HCT116 (cell line): ENCODE measurements around the gene AMBP. TPM values are rescaled to one million over a fixed set of nuclear protein-coding genes. Genes with fewer than 3 reads are reported as not detected.

ENCODE experiments used
- ATAC-seq: fragments of 200-7000 bp; cut with Tn5 transposase; 2 replicates; pipeline ENCODE4 v1.9.1; 2020; ENCODE audit warnings: mild to moderate bottlenecking, moderate library complexity
- BruUV-seq: library from RNA; stranded (reverse); fragments of 400-500 nt; replicated peaks from 2 replicates; lab custom pipeline; 2021; lab: Mats Ljungman, UMichigan
- CTCF ChIA-PET: fragments of 300-600 bp; sonication (Branson Sonifier 250); formaldehyde crosslinking; loops from one replicate; lab custom pipeline; 2021; ENCODE audit warnings: antibody characterized with exemption; lab: Charles Lee
- POLR2A ChIA-PET: fragments of 300-600, 350-600 bp; sonication (Branson Sonifier 250); formaldehyde crosslinking; loops from one replicate; lab custom pipeline; 2021; ENCODE audit warnings: antibody characterized with exemption; lab: Charles Lee
- RAD21 ChIA-PET, 2 experiments: fragments of 300-600 bp; sonication (Branson Sonifier 250); formaldehyde crosslinking; loops; one replicate each; lab custom pipeline; 2023; ENCODE audit warnings: low total read pairs in 2 of 2; ENCODE audit not compliant: uncharacterized antibody in 2 of 2, unreplicated experiment in 2 of 2, low non-redundant PET in 1 of 2; lab: Charles Lee
- DNase-seq: peaks from one replicate; pipeline ENCODE4 v3.0.0-alpha.2; 2010; ENCODE audit warnings: low read depth, low spot score
- H2AFZ ChIP-seq: fragments of 200-600 bp; shearing (Covaris generic), sonication (generic); 2 replicates; pipeline ENCODE4 v1.6.1; 2017; ENCODE audit warnings: low read depth, mixed run types, mixed read lengths, antibody characterized with exemption, low read length; ENCODE audit not compliant: poor library complexity, severe bottlenecking
- H3K27ac ChIP-seq: 2 replicates; pipeline ENCODE4 v1.5.1; 2012; ENCODE audit warnings: low read depth, low read length
- H3K27me3 ChIP-seq: fragments of 200-600 bp; sonication (generic); 2 replicates; pipeline ENCODE4 v1.6.1; 2016; ENCODE audit warnings: mixed run types, low read length, mixed read lengths; ENCODE audit not compliant: insufficient read depth
- H3K36me3 ChIP-seq, 2 experiments: fragments of 200-500 bp in 1 of 2; fragments of 200-600 bp in 1 of 2; sonication (Bioruptor generic) in 1 of 2; sonication (generic) in 1 of 2; 2 replicates each; pipeline versions ENCODE4 v1.5.1 to v1.6.1; 2014 to 2016; ENCODE audit warnings: low read length in 2 of 2, inconsistent platforms in 1 of 2, mixed read lengths in 1 of 2, mixed run types in 1 of 2; ENCODE audit not compliant: insufficient read depth in 2 of 2, control insufficient read depth in 1 of 2
- H3K4me1 ChIP-seq, 2 experiments: fragments of 200-600 bp in 1 of 2; sonication (generic) in 1 of 2; 2 replicates each; pipeline versions ENCODE4 v1.5.1 to v1.6.1; 2012 to 2017; ENCODE audit warnings: low read length in 2 of 2, inconsistent platforms in 1 of 2, mild to moderate bottlenecking in 1 of 2, mixed read lengths in 1 of 2, mixed run types in 1 of 2, moderate library complexity in 1 of 2; ENCODE audit not compliant: insufficient read depth in 2 of 2, control insufficient read depth in 1 of 2
- H3K4me2 ChIP-seq: fragments of 200-600 bp; sonication (generic); 2 replicates; pipeline ENCODE4 v1.6.1; 2017; ENCODE audit warnings: mixed run types, low read length, mixed read lengths
- H3K4me3 ChIP-seq, 2 experiments: fragments of 200-600 bp in 1 of 2; sonication (generic) in 1 of 2; replicated peaks in 1 of 2; 2 replicates each; pipeline ENCODE4 v1.5.1; 2011 to 2016; ENCODE audit warnings: low read length in 2 of 2, control low read depth in 1 of 2, low read depth in 1 of 2, mild to moderate bottlenecking in 1 of 2, mixed read lengths in 1 of 2, mixed run types in 1 of 2
- H3K79me2 ChIP-seq: fragments of 200-600 bp; sonication (generic); 2 replicates; pipeline ENCODE4 v1.6.1; 2017; ENCODE audit warnings: mild to moderate bottlenecking, mixed run types, low read length, moderate library complexity, mixed read lengths; ENCODE audit not compliant: insufficient read depth
- H3K9ac ChIP-seq: fragments of 200-600 bp; sonication (generic); 2 replicates; pipeline ENCODE4 v1.6.1; 2016; ENCODE audit warnings: low read length, mixed read lengths
- H3K9me2 ChIP-seq: fragments of 200-600 bp; sonication (generic), shearing (Covaris generic); 2 replicates; pipeline ENCODE4 v1.6.1; 2017; ENCODE audit warnings: mixed run types, mild to moderate bottlenecking, moderate library complexity; ENCODE audit not compliant: insufficient read depth
- H3K9me3 ChIP-seq, 2 experiments: fragments of 200-500 bp in 1 of 2; fragments of 200-600 bp in 1 of 2; sonication (Bioruptor generic) in 1 of 2; sonication (generic) in 1 of 2; 2 replicates each; pipeline ENCODE4 v1.6.1; 2014 to 2017; ENCODE audit warnings: low read length in 2 of 2, mixed read lengths in 2 of 2, inconsistent platforms in 1 of 2, low read depth in 1 of 2, mild to moderate bottlenecking in 1 of 2, mixed run types in 1 of 2, moderate library complexity in 1 of 2; ENCODE audit not compliant: control insufficient read depth in 1 of 2, insufficient read depth in 1 of 2
- H4K20me1 ChIP-seq: fragments of 200-600 bp; sonication (generic), shearing (Covaris generic); 2 replicates; pipeline ENCODE4 v1.6.1; 2017; ENCODE audit warnings: mixed run types, mild to moderate bottlenecking, moderate library complexity; ENCODE audit not compliant: insufficient read depth
- CBX3 ChIP-seq: IDR thresholded peaks from 2 replicates; pipeline ENCODE4 v1.6.1; 2012; ENCODE audit warnings: low read depth
- CEBPB ChIP-seq: IDR thresholded peaks from 2 replicates; pipeline ENCODE4 v1.6.1; 2012; ENCODE audit warnings: low read depth
- EZH2 ChIP-seq: fragments of 200-600 bp; sonication (generic); IDR thresholded peaks from 2 replicates; pipeline ENCODE4 v1.6.1; 2017; ENCODE audit warnings: antibody characterized with exemption, mixed run types
- EZH2phosphoT487 ChIP-seq: fragments of 200-600 bp; IDR thresholded peaks from 2 replicates; pipeline ENCODE4 v1.6.1; 2018; ENCODE audit warnings: antibody characterized with exemption, borderline replicate concordance
- POLR2A ChIP-seq: IDR thresholded peaks from 2 replicates; pipeline ENCODE4 v1.7.0; 2011; ENCODE audit warnings: borderline replicate concordance; ENCODE audit not compliant: insufficient read depth, insufficient read length; ENCODE audit errors: extremely low read depth
- RAD21 ChIP-seq: IDR thresholded peaks from 2 replicates; pipeline ENCODE4 v1.6.1; 2012; ENCODE audit warnings: low read depth, mild to moderate bottlenecking
- SP1 ChIP-seq: IDR thresholded peaks from 2 replicates; pipeline ENCODE4 v1.6.1; 2012; ENCODE audit warnings: low read depth
- SRF ChIP-seq: IDR thresholded peaks from 2 replicates; pipeline ENCODE4 v1.6.1; 2012; ENCODE audit warnings: low read depth
- YY1 ChIP-seq: IDR thresholded peaks from 2 replicates; pipeline ENCODE4 v1.6.1; 2011; ENCODE audit warnings: low read length, low read depth, moderate library complexity, mild to moderate bottlenecking; ENCODE audit not compliant: insufficient replicate concordance; ENCODE audit errors: extremely low read depth
- ZNF274 ChIP-seq: fragments of 200-500 bp; sonication (Bioruptor generic); IDR thresholded peaks from 2 replicates; pipeline ENCODE4 v1.6.1; 2014; ENCODE audit warnings: mild to moderate bottlenecking, low read depth, low read length, inconsistent platforms
- intact Hi-C: fragments of 100-400 bp; cut with micrococcal nuclease; formaldehyde crosslinking; loops from 2 replicates; pipeline ENCODE4 v1.10.0; 2022
- total RNA-seq: library from RNA; stranded (reverse); gene quantifications from one replicate; pipeline ENCODE4 v1.2.1, GENCODE V29; 2021; ENCODE audit not compliant: unreplicated experiment
- TF ChIP-seq, protein P1 (sequence below): IDR thresholded peaks from 2 replicates; pipeline ENCODE4 v1.6.1; 2012; ENCODE audit warnings: low read depth
- TF ChIP-seq, protein P2 (sequence below): IDR thresholded peaks from 2 replicates; pipeline ENCODE4 v1.6.1; 2011; ENCODE audit warnings: mild to moderate bottlenecking, low read length, moderate library complexity; ENCODE audit not compliant: insufficient replicate concordance; ENCODE audit errors: extremely low read depth

The AMBP gene
- total RNA-seq, 1 experiment from 2014 or later: 1.9 TPM

DNA sequence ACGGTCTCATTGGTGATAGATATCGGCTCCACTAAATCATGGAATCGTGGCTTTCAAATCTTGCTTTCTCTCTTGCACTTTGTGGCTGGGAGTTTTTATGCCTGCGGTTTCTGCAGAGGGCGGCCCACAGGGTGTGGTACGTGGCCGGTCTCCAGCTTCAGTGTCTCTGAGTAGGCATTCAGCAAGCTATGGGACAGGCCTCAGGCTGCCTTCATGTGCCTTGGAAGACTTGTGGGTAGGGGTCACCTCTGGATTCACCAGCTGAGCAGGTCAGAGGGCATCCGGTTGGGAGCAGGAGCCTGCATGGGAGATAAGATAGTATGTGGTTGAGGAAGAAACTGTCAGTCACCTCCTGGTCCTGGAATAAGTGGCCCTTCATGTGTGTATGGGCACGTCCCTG lies 47.7 kb downstream of the AMBP start (continued):
- TF ChIP-seq, protein P1, sequence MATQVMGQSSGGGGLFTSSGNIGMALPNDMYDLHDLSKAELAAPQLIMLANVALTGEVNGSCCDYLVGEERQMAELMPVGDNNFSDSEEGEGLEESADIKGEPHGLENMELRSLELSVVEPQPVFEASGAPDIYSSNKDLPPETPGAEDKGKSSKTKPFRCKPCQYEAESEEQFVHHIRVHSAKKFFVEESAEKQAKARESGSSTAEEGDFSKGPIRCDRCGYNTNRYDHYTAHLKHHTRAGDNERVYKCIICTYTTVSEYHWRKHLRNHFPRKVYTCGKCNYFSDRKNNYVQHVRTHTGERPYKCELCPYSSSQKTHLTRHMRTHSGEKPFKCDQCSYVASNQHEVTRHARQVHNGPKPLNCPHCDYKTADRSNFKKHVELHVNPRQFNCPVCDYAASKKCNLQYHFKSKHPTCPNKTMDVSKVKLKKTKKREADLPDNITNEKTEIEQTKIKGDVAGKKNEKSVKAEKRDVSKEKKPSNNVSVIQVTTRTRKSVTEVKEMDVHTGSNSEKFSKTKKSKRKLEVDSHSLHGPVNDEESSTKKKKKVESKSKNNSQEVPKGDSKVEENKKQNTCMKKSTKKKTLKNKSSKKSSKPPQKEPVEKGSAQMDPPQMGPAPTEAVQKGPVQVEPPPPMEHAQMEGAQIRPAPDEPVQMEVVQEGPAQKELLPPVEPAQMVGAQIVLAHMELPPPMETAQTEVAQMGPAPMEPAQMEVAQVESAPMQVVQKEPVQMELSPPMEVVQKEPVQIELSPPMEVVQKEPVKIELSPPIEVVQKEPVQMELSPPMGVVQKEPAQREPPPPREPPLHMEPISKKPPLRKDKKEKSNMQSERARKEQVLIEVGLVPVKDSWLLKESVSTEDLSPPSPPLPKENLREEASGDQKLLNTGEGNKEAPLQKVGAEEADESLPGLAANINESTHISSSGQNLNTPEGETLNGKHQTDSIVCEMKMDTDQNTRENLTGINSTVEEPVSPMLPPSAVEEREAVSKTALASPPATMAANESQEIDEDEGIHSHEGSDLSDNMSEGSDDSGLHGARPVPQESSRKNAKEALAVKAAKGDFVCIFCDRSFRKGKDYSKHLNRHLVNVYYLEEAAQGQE: no peak
- TF ChIP-seq, protein P2, sequence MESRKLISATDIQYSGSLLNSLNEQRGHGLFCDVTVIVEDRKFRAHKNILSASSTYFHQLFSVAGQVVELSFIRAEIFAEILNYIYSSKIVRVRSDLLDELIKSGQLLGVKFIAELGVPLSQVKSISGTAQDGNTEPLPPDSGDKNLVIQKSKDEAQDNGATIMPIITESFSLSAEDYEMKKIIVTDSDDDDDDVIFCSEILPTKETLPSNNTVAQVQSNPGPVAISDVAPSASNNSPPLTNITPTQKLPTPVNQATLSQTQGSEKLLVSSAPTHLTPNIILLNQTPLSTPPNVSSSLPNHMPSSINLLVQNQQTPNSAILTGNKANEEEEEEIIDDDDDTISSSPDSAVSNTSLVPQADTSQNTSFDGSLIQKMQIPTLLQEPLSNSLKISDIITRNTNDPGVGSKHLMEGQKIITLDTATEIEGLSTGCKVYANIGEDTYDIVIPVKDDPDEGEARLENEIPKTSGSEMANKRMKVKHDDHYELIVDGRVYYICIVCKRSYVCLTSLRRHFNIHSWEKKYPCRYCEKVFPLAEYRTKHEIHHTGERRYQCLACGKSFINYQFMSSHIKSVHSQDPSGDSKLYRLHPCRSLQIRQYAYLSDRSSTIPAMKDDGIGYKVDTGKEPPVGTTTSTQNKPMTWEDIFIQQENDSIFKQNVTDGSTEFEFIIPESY: no peak
- no peak for TF ChIP-seq ZNF274

DNA sequence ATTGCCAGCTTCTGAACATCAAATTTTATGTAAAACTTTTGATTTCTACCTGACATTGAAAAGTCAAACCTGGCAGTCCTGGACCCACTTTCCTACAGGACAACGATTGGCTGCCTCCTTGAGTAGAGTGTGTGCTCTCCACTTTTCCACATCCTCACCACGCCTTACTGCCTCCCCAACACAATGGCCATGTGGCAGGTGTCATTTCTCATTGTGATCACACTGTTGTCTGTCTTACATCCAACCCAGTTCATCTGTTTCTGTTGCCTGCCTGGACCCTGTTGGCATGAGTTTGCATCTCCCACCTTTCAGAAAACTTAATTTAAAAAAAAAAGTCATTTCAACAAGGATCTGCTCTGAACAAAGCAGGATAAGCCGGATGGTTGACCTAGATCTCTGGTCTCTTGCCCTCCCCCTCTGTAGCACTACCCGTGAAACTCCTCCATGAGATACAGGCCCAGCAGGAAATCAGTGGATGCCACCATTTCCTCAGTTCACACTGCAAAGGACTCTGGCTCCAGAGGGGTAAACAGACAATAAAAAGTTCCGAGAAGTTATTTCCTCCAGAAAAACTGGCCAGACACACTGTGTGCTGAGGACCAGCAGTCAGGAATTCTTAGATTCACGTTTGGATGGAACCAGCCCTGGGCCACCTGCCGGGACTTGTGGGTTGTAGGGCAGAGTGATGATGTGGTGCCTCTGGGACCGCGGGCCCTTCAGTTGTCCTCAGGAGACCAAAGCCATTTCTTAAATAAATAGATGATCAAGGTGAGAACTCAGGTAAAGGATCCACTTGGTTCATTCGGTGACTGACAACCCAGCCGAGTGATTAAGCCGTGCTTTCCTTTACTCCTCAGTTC lies 48.6 kb downstream of the AMBP start:
- no peak overlapping the region for H3K9ac ChIP-seq
- H3K4me1 ChIP-seq: no peaks in the 10 kb centered on the region
- no peak overlapping the region for H2AFZ ChIP-seq
- ChIA-PET RAD21 (no interaction called here), POLR2A (no interaction called here), CTCF (no interaction called here)
- BruUV-seq: no TSS peak
- H3K4me2 ChIP-seq: no peak overlapping the region
- intact Hi-C loops: no loop called here
- no peaks in the 10 kb centered on the region for H3K9me3 ChIP-seq
- no peaks in the 10 kb centered on the region for H3K36me3 ChIP-seq
- no peak for ATAC-seq
- no peaks in the 10 kb centered on the region for H3K9me2 ChIP-seq
- no peaks in the 10 kb centered on the region for H3K79me2 ChIP-seq
- H3K27ac ChIP-seq: no peak overlapping the region
- no peak for DNase-seq
- H3K4me3 ChIP-seq: no peak overlapping the region
- no peaks in the 10 kb centered on the region for H3K27me3 ChIP-seq
- no peaks in the 10 kb centered on the region for H4K20me1 ChIP-seq
- TF ChIP-seq POLR2A (no peak), EZH2phosphoT487 (no peak), SP1 (no peak), CEBPB (no peak), YY1 (no peak), EZH2 (no peak), SRF (no peak), CBX3 (no peak), RAD21 (no peak)
- TF ChIP-seq, protein P1: no peak
